NCI-H2107 (cell line): ENCODE results near the gene MSRB1.
"Not testable (repeated sequence)": the region's sequence is repeated elsewhere in the genome, so short reads cannot be mapped to it uniquely, and the experiment has no call there.

Experiments used
- DNase-seq: peaks from one replicate; lab custom pipeline; 2025; lab: John Stamatoyannopoulos, UW

The MSRB1 gene

GRCh38 chr16:1938910-1939309 is 4.1 kb downstream of the MSRB1 start:
- DNase-seq, result no peak

- DNase-seq, result no peak
Observed at GRCh38 chr16:1938316-1938715, 4.7 kb downstream of the MSRB1 start.

GRCh38 chr16:1936945-1937479 is 6.0 kb downstream of the MSRB1 start:
- DNase-seq, result no peak

GRCh38 chr16:1933097-1933661 is 9.8 kb downstream of the MSRB1 start:
- DNase-seq, result no peak

- no peak for DNase-seq
Observed at GRCh38 chr16:1932050-1933028, 10.7 kb downstream of the MSRB1 start.

GRCh38 chr16:1930338-1930720 is 12.7 kb downstream of the MSRB1 start:
- no peak for DNase-seq

GRCh38 chr16:1929578-1930337 is 13.2 kb downstream of the MSRB1 start:
- peak; percentile 74 for DNase-seq

- DNase-seq, result no peak
Observed at GRCh38 chr16:1929105-1929504, 13.9 kb downstream of the MSRB1 start.

- no peak for DNase-seq
Observed at GRCh38 chr16:1926271-1926670, 16.7 kb downstream of the MSRB1 start.

- DNase-seq, result no peak
Observed at GRCh38 chr16:1924095-1924494, 18.9 kb downstream of the MSRB1 start.

- DNase-seq, result no peak
Observed at GRCh38 chr16:1923299-1924034, 19.5 kb downstream of the MSRB1 start.

- DNase-seq, result no peak
Observed at GRCh38 chr16:1922357-1922756, 20.6 kb downstream of the MSRB1 start.

GRCh38 chr16:1920727-1921171 is 22.2 kb downstream of the MSRB1 start:
- no peak for DNase-seq

GRCh38 chr16:1920122-1920521 is 22.9 kb downstream of the MSRB1 start:
- not testable (repeated sequence) for DNase-seq

GRCh38 chr16:1919327-1919998 is 23.5 kb downstream of the MSRB1 start:
- no peak for DNase-seq

- no peak for DNase-seq
Observed at GRCh38 chr16:1918351-1919326, 24.4 kb downstream of the MSRB1 start, which contains the start of gene HS3ST6. TSS of gene HS3ST6 (minus strand) at chr16:1918415. CDS start at chr16:1918323, 92 bp downstream.

- no peak for DNase-seq
Observed at GRCh38 chr16:1917665-1918350, 25.2 kb downstream of the MSRB1 start.

- no peak for DNase-seq
Observed at GRCh38 chr16:1917056-1917664, 25.8 kb downstream of the MSRB1 start.

- DNase-seq, result no peak
Observed at GRCh38 chr16:1916640-1916990, 26.4 kb downstream of the MSRB1 start.
